ENCODE results near the gene PHETA1.
A peak's percentile ranks its signal among the peaks of the same experiment; 100 is the strongest.

Gene PHETA1

DNA sequence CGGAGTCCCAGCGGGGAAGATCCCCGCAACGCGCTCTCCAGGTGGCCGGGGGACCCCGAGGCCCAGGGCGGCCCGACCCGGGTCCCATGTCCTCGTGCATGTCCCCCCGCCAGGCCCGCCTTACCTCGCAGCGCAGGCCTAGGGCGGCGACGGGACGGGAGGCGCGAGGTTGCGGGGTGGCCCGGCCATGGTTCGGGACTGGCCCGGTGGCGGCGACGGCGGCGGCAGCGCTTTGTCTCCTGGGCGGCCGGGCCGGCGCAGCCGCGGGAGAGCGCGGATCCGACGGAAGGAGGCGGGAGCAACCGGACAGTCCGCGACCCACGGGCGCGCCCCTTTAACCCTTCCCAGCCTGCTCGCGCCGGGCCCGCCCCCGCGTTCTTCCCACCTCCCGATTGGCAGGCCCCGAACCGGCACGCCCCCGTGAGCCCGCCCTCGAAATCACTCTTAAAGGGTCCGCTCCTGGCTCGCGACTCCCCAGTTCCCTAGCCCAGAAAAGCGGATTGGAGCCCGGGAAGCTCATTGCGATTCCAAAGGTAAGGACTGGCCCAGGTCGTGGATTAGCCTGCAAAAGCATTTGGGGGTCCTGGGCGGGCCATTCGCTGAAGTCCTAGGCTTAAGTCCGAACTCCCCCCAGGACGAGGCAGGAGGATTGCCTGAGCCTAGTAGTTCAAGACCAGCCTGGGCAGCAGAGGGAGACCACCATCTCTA, at the start of gene PHETA1:
PHETA1 (minus strand) TSS at position 308 of the 708 bp plus-strand sequence. CDS start 5,668 bp downstream, outside the sequence.
- peak; percentile 49 for DNase-seq (ENCODE audit: low read depth)

DNA sequence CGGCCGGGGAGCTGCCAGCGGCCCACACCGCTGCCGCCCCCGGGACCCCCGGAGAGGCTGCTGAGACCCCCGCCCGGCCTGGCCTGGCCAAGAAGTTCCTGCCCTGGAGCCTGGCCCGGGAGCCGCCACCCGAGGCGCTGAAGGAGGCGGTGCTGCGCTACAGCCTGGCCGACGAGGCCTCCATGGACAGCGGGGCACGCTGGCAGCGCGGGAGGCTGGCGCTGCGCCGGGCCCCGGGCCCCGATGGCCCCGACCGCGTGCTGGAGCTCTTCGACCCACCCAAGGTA, 49.6 kb upstream of the PHETA1 start:
- no peak for DNase-seq (ENCODE audit: low read depth)

DNA sequence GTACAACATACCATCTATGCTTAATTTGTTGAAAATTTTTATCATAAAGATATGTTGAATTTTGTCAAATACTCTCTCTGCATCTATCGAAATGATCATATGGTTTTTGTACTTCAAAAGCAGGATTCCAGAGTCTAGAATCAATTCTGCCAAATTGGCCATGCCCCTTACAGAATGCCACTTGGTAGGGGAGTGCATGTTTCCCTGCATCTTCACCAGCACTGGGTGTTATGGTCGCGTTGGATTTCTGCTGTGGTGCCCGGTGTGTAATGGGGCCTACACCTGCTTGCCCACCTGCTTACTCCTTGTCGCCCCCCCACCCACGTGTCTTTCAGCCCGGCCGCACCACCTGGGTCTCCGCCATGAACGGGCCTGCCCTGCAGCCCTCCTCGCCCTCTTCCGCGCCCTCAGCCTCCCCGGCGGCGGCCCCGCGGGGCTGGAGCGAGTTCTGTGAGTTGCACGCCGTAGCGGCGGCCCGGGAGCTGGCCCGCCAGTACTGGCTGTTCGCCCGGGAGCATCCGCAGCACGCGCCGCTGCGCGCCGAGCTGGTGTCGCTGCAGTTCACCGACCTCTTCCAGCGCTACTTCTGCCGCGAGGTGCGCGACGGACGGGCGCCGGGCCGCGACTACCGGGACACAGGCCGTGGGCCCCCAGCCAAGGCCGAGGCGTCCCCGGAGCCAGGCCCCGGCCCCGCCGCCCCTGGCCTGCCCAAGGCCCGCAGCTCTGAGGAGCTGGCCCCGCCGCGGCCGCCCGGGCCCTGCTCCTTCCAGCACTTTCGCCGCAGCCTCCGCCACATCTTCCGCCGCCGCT, 49.1 kb upstream of the PHETA1 start:
- DNase-seq (ENCODE audit: low read depth) = no peak

GRCh38 chr12:111417290-111417689, 48.4 kb upstream of the PHETA1 start:
- DNase-seq (ENCODE audit: low read depth) = no peak

GRCh38 chr12:111414711-111415252, 45.9 kb upstream of the PHETA1 start:
- no peak for DNase-seq (ENCODE audit: low read depth)

GRCh38 chr12:111413442-111414086, 44.7 kb upstream of the PHETA1 start:
- no peak for DNase-seq (ENCODE audit: low read depth)

DNA sequence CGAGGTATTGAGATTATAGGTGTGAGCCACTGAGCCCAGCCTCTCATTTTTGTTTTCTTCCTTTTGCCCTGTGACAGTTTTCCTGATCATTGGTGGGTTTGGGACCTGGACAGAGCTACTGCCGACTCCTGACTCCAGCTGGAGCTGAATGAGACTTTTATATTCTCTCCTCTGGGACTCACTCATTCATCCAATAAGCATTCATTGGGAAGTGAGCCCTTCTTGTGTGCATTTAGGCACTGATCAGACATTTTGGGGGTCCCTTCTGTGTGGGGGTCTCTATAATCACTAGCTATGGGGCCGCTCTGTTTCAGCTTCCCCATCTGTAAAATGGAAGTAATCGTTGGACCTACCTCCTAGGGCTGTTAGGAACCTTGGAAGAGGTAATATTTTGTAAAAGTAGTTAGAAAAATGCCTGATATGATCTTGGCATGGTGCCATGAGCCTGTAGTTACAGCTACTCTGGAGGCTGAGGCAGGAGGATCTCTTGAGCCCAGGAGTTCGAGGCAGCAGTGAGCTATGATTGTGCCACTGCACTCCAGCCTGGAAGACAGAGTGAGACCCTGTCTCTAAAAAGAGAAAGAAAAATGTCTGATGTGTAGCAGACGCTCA, 44.0 kb upstream of the PHETA1 start:
- no peak for DNase-seq (ENCODE audit: low read depth)

GRCh38 chr12:111412007-111412829, 43.3 kb upstream of the PHETA1 start:
- DNase-seq (ENCODE audit: low read depth) = no peak

- DNase-seq (ENCODE audit: low read depth) = no peak
Observed at GRCh38 chr12:111411185-111411764, 42.4 kb upstream of the PHETA1 start.

DNA sequence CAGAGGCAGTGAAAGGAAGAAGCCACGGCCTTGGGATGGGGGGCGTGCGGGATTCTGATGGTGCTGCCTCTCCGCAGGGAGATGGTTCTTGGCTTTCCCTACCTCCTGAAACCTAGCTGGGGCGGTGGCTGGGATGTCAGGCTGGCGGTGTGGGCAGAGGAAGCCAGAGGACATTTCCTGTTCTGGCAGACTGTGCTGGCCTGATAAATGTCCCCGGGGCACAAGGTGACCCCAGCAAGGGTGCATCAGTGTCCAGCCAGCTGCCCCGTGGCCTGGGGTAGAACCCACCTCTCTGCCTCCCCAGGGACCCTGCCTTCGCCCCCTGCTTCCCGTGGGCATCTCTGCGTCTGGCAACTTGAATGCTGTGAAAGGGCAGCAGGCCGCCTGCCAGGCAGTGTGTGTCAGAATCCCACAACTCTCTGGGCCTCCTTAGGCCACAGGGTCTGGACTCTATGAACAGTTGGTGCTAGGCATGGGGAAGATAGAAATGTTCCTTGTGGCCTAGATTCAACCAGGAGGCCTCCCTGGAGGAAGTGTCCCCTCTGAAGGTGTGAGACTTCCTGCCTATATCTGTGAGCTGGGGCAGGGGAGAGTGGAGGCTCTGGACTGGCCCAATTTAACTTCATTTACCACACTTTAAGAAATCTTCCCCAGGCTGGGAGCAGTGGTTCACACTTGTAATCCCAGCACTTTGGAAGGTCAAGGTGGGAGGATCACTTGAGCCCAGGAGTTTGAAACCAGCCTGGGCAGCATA, 41.7 kb upstream of the PHETA1 start:
- DNase-seq (ENCODE audit: low read depth) = no peak

- no peak for DNase-seq (ENCODE audit: low read depth)
Observed at GRCh38 chr12:111409780-111410430, 41.0 kb upstream of the PHETA1 start.

GRCh38 chr12:111409403-111409779, 40.5 kb upstream of the PHETA1 start:
- DNase-seq (ENCODE audit: low read depth) = no peak

- DNase-seq (ENCODE audit: low read depth) = no peak
Observed at GRCh38 chr12:111408686-111409402, 39.9 kb upstream of the PHETA1 start.

- no peak for DNase-seq (ENCODE audit: low read depth)
Observed at GRCh38 chr12:111408116-111408440, 39.2 kb upstream of the PHETA1 start.

DNA sequence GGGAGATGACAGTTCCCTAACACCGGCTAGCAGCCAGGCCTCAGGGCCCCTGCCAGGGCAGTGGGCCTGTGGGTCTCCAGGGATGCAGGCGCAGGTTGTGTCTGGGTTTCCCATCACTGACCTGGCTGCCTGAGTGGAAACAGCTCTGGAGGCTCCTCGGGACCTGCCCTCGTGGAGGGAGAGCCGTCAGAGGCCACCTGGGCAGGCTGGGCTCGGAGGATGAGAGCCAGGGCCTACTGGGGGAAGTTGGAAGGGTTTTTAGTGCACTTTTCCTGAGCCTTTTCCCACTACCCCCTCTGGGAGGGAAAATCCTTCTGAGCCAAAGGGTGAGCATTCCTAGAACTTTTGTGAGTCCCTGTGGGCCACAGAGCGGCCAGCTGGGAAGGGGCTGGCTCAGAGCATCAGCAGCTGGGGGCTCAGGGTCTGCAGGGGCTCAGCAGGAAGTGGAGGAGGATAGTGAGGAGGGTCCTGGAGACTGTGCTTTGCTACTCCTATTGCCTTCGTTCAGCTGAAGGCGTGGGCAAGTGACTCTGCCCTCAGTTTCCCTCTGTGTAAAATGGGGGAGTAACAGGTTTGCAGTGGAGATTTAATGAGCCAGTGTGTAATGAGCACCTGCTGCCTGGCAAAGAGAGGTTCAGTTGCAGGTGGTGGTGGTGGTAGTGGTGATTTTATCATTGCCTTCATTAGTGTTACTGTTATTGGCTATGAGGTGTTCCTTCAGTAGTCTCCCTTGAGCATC, 38.7 kb upstream of the PHETA1 start:
- no peak for DNase-seq (ENCODE audit: low read depth)

DNA sequence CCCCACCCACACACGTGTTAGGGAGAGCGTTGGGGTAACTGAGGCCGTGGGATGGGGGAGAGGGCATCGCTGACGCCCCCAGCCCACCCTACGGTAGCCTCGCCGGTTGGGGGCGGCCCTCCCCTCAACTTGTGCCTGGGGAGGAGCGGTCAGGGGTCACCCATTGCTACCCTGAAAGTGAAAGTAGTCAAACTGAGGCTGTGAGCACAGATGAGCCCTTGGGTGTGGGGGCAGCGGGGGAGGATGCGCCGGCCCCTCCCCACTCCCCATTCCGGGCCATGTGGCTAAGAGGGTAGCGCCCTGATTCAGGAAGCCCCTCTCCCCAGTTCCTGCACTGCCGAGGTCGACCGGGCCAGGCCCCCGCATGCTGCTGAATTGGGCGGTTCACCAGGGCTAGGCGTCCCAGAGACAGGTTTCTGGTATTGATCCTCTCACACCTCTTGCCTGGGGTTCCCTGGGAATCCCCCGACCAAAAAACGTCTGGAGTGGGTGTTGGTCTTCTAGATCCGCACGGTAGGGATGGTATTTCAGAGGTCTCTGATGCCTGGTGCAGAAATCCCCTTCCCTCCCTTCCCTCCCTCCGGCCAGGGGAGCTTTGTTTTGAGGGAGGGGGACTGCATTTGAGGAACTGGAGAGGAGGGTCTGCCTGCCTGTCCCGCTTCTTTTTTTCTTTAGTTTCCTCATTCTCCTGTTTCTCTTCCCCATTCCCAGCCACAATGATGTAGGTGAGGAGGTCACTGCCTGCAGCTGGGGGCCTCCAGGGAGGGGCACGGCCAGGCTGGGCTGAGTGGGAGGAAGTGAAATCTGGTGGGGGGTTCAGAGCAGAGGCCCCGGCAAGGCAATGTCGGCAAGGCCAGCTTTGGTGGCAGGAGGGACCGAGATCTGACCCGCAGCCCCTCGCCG, 37.8 kb upstream of the PHETA1 start:
- no peak for DNase-seq (ENCODE audit: low read depth)

DNA sequence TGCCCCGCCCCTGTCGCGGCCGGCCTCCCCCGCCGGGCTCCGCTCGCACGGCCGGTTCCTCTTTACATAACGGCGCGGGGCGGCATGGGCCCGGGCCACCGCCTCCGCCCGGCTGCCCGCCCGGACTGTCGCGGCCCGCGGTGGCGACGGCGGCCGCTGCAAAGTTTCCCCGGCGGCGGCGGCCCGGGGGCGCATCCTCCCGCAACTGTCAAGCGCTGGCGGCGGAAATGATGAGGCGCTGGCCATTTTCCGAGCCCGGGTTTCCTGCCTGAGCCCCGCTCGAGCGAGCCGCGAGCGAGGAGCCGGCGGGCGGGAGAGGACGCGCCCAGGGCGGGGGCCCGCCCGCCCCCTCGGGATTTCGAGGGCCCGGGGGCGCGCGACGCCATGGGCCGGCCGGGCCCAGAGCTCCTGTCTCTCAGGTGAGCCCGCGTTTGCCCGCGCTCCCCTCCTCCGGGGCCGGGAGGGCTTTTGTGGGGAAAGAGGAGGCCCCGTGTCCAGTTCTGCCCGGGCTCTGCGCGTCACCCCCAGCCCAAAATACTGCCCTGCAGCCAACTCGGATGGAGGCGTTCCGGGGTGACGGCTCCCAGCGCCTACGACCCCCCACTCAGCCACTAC, 37.1 kb upstream of the PHETA1 start, which contains the start of gene SH2B3:
SH2B3 (plus strand) TSS at position 65 of the 615 bp plus-strand sequence. CDS start 12,223 bp downstream, outside the sequence.
- DNase-seq (ENCODE audit: low read depth) = peak; percentile 50

Data from stimulated activated CD8-positive, alpha-beta memory T cell treated with anti-CD3 and anti-CD28 coated beads, Interleukin-15, amount 100 ng/mL, for 1 hour (primary cell).